LNCAP (cell line): ENCODE measurements around the gene IFIT3.

Source experiments
- CTCF ChIP-seq: fragments of 450-650 bp; IDR thresholded peaks from 2 replicates; pipeline ENCODE4 v1.5.1; 2017; ENCODE audit warnings: mild to moderate bottlenecking

IFIT3 gene

GRCh38 chr10:89338713-89339112 lies 10.9 kb downstream of the IFIT3 start:
- no peak for TF ChIP-seq CTCF

GRCh38 chr10:89339875-89340274 lies 12.1 kb downstream of the IFIT3 start:
- TF ChIP-seq CTCF: no peak

- no peak for TF ChIP-seq CTCF
Observed at GRCh38 chr10:89341649-89342048, 13.9 kb downstream of the IFIT3 start.

- no peak for TF ChIP-seq CTCF
Observed at GRCh38 chr10:89342206-89342958, 14.6 kb downstream of the IFIT3 start.

- TF ChIP-seq CTCF: no peak
Observed at GRCh38 chr10:89343089-89343767, 15.4 kb downstream of the IFIT3 start.

GRCh38 chr10:89344156-89344555 lies 16.4 kb downstream of the IFIT3 start:
- TF ChIP-seq CTCF: no peak

GRCh38 chr10:89345367-89346000 lies 17.7 kb downstream of the IFIT3 start:
- TF ChIP-seq CTCF: no peak
